ENCODE measurements around the gene METTL3. TPM values are rescaled to one million over a fixed set of nuclear protein-coding genes. Genes with fewer than 3 reads are reported as not detected.

The METTL3 gene
- total and polyA plus RNA-seq, 2 of the 8 experiments (the other 6 are each of a cell fraction or from before 2014, with no cell fraction given): 103 to 144 TPM

GRCh38 chr14:21486640-21487087 is 24.5 kb downstream of the METTL3 start:
- H3K9me3 ChIP-seq (ENCODE audit: insufficient read depth in 2 of 2, low read depth in 1 of 2, low read length in 1 of 2): no peaks in the 10 kb centered on the region
- no peak overlapping the region for H3K14ac ChIP-seq (ENCODE audit: insufficient read length)
- no peak overlapping the region for H2AK5ac ChIP-seq (ENCODE audit: low read depth, low read length)
- no peak overlapping the region for H2BK12ac ChIP-seq (ENCODE audit: low read depth, low read length)
- TF ChIP-seq SRF (IDR thresholded peaks at IDR 0.05; ENCODE audit: low read depth, low read length) (no peak), POU5F1 (IDR thresholded peaks at IDR 0.05; ENCODE audit: low read depth, low read length) (no peak), JUND (IDR thresholded peaks at IDR 0.05; ENCODE audit: low read length) (no peak), MAX (IDR thresholded peaks at IDR 0.05) (no peak)
- 76% methylated on average over 1 of the region's 1 CpG; no CpG with 5 or more reads in 1 of the 2 experiments for WGBS, 2 experiments (ENCODE audit: extremely low coverage in 1 of 2, insufficient coverage in 1 of 2, insufficient read length in 1 of 2, insufficient replicate concordance in 2 of 2, low coverage in 1 of 2, low lambda C conversion rate in 2 of 2, missing lambda C conversion rate in 1 of 2)
- no peak overlapping the region for H4K91ac ChIP-seq (replicated peaks; ENCODE audit: insufficient read length, low read length)
- FAIRE-seq: no peak
- H3K4me3 ChIP-seq (ENCODE audit: extremely low read depth in 1 of 4, insufficient read depth in 2 of 4, low read depth in 3 of 4, low read length in 4 of 4): no peak overlapping the region
- no peak overlapping the region for H3K4me2 ChIP-seq (ENCODE audit: insufficient read depth in 1 of 2, low read depth in 2 of 2, low read length in 2 of 2)
- no peak overlapping the region for H2BK20ac ChIP-seq (ENCODE audit: low read length)
- DNase-seq (ENCODE audit: low read depth in 1 of 2, low spot score in 2 of 2): no peak
- no peak overlapping the region for H2BK5ac ChIP-seq (ENCODE audit: low read depth, low read length)
- no peak overlapping the region for H2BK15ac ChIP-seq (ENCODE audit: low read length)
- no peaks in the 10 kb centered on the region; the same call in 1 of the 2 replicates for H3K79me1 ChIP-seq (ENCODE audit: low read depth, low read length)
- no peak overlapping the region for H3K18ac ChIP-seq (ENCODE audit: extremely low read depth, low read length)
- H3K79me2 ChIP-seq (ENCODE audit: control insufficient read depth in 1 of 2, insufficient read depth in 2 of 2, low read length in 2 of 2): no peaks in the 10 kb centered on the region; a peak in 1 of 4 replicates
- H3K56ac ChIP-seq (replicated peaks; ENCODE audit: insufficient read length, low read depth, low read length): no peak overlapping the region
- POLR2A ChIA-PET (ENCODE audit: partially characterized antibody): no interaction called here
- no peak overlapping the region for H2BK120ac ChIP-seq (replicated peaks; ENCODE audit: low read depth, low read length)
- no peak overlapping the region for H4K8ac ChIP-seq (ENCODE audit: extremely low read depth, insufficient read depth, low read length)
- CTCF ChIA-PET (ENCODE audit: partially characterized antibody): no interaction called here
- H3K27me3 ChIP-seq (replicated peaks in 1 of 4; ENCODE audit: control insufficient read depth in 3 of 4, extremely low read depth in 1 of 4, insufficient read depth in 3 of 4, low read length in 3 of 4): no peaks in the 10 kb centered on the region
- no peak overlapping the region for H2AFZ ChIP-seq (ENCODE audit: low read length)
- H3K23me2 ChIP-seq (ENCODE audit: low read depth, low read length): no peaks in the 10 kb centered on the region
- no peak overlapping the region for H4K5ac ChIP-seq (ENCODE audit: insufficient read length, low read depth, low read length)
- H3K9ac ChIP-seq (replicated peaks in 1 of 4; ENCODE audit: extremely low read depth in 1 of 4, low read depth in 3 of 4, low read length in 3 of 4): no peak overlapping the region
- peaks cover 6 to 26% (median 13%) of the 10 kb centered on the region in 4 experiments; a peak in 6 of 8 replicates for H3K36me3 ChIP-seq (ENCODE audit: control insufficient read depth in 2 of 4, insufficient read depth in 4 of 4, low read length in 3 of 4)
- no peaks in the 10 kb centered on the region for H4K20me1 ChIP-seq (replicated peaks in 1 of 2; ENCODE audit: control insufficient read depth in 1 of 2, insufficient read depth in 2 of 2, low read length in 2 of 2)
- no peaks in the 10 kb centered on the region for H3K4me1 ChIP-seq (replicated peaks in 1 of 4; ENCODE audit: control insufficient read depth in 3 of 4, insufficient read depth in 4 of 4, low read length in 3 of 4)
- H3K23ac ChIP-seq (ENCODE audit: insufficient read length): no peak overlapping the region
- H3K27ac ChIP-seq (ENCODE audit: low read depth, low read length): no peak overlapping the region
- no peak overlapping the region for H3K4ac ChIP-seq (replicated peaks; ENCODE audit: insufficient read length, low read depth, low read length)
